Measurements from ENCODE around the gene BTG2. TPM values are rescaled to one million over a fixed set of nuclear protein-coding genes. Genes with fewer than 3 reads are reported as not detected.
"Not testable (repeated sequence)": the region's sequence is repeated elsewhere in the genome, so short reads cannot be mapped to it uniquely, and the experiment has no call there.

Gene BTG2
- total RNA-seq, 4 donors from 2014 or later: 76.3 to 654 (median 238) TPM

- DNase-seq (ENCODE audit: low spot score): no peak
- no peak for TF ChIP-seq CTCF (IDR thresholded peaks at IDR 0.05)
- no peak for ATAC-seq (ENCODE audit: low FRiP score)
Observed at GRCh38 chr1:203311368-203312301, 6.3 kb downstream of the BTG2 start.

DNA sequence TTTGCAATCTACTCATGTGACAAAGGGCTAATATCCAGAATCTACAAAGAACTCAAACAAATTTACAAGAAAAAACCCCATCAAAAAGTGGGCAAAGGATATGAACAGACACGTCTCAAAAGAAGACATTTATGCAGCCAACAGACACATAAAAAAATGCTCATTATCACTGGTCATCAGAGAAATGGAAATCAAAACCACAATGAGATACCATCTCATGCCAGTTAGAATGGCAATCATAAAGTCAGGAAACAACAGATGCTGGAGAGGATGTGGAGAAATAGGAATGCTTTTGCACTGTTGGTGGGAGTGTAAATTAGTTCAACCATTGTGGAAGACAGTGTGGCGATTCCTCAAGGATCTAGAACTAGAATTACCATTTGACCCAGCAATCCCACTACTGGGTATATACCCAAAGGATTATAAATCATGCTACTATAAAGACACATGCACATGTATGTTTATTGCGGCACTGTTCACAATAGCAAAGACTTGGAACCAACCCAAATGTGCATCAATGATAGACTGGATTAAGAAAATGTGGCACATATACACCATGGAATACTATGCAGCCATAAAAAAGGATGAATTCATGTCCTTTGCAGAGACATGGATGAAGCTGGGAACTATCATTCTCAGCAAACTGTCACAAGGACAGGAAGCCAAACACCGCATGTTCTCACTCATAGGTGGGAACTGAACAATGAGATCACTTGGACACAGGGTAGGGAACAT lies 8.9 kb downstream of the BTG2 start:
- DNase-seq (ENCODE audit: low spot score); ATAC-seq (ENCODE audit: low FRiP score): not testable (repeated sequence)

DNA sequence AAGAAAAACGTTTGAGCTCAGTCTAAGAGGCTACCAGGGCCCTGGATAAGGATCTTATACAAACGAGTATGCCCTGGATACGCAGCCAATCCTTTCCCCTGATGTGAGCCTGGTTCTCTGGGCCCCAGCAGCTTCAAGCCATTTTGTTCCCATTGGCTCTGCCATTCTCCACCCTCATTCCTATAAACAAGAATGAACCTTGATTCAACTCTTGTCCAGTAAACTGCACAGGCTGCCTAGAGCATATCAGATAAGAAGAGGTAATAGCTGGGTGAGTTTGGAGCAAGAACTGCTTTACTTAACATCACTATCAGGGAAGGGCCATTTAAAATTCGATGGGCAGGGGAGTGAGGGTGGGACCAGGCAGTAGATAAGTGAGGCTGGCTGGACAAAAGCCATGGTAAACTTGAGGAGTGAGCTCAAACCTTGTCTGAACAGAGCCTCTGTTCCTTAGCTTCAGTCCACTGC lies 11.3 kb downstream of the BTG2 start:
- ATAC-seq (ENCODE audit: low FRiP score) (peak; percentile 56), DNase-seq (ENCODE audit: low spot score) (no peak)
- TF ChIP-seq CTCF (IDR thresholded peaks at IDR 0.05): no peak

- TF ChIP-seq CTCF (IDR thresholded peaks at IDR 0.05): no peak
- DNase-seq (ENCODE audit: low spot score) (no peak), ATAC-seq (ENCODE audit: low FRiP score) (no peak)
Observed at GRCh38 chr1:203317429-203318228, 12.3 kb downstream of the BTG2 start.

DNA sequence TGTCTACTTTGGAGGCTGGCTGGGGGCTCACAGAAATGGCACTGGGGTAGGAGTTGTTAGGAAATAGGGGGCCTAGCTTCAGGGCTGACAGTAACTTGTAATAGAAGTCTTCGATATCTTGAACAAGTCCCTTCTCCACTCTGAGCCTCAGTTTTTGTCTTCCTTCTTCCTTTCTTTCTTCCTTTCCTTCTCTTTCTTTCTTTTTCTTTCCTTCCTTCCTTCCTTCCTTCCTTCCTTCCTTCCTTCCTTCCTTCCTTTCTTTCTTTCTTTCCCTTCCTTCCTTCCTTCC lies 12.9 kb downstream of the BTG2 start:
- ATAC-seq (ENCODE audit: low FRiP score) (no peak), DNase-seq (ENCODE audit: low spot score) (no peak)
- TF ChIP-seq CTCF (IDR thresholded peaks at IDR 0.05): no peak

- ATAC-seq (ENCODE audit: low FRiP score): peak; percentile 41
- no peak for TF ChIP-seq CTCF (IDR thresholded peaks at IDR 0.05)
- no peak for DNase-seq (ENCODE audit: low spot score)
Observed at GRCh38 chr1:203320591-203321272, 15.4 kb downstream of the BTG2 start.

Measured in omental fat pad (tissue), 4 donors.